ENCODE results near the gene DIP2B. TPM values are rescaled to one million over a fixed set of nuclear protein-coding genes. Genes with fewer than 3 reads are reported as not detected.
A peak's percentile ranks its signal among the peaks of the same experiment; 100 is the strongest.

DIP2B gene
- total RNA-seq, 4 donors from 2014 or later = 31.1 to 57.2 (median 46.5) TPM

DNA sequence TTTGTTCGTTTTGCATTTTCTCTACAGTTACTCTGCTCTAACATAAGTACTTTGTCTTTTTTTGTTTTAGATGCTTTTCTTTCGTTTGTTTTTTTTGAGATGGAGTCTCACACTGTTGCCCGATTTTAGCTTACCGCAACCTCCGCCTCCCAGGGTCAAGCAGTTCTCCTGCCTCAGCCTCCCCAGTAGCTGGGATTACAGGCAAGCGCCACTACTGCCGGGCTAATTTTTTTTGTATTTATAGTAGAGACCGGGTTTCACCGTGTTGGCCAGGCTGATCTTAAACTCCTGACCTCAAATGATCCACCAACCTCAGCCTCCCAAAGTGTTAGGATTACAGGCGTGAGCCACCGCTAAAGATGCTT lies 2.7 kb downstream of the DIP2B start:
- intact Hi-C loops (cut with DNase I) = loop anchor here (5.0 kb wide), 1 partner anchor 130 kb away; no protein-coding TSS in a partner anchor
- H3K4me3 ChIP-seq = peak overlapping the region in 3 of 4 donors; percentile 75 to 98 (median 95)
- peaks cover 38 to 75% (median 39%) of the 10 kb centered on the region in 3 donors for H3K4me1 ChIP-seq
- WGBS, 2 donors = 46 to 50% methylated on average over 11 of the region's 11 CpGs
- no peaks in the 10 kb centered on the region for H3K27me3 ChIP-seq
- H3K36me3 ChIP-seq = no peaks in the 10 kb centered on the region
- no peak for DNase-seq
- no peak for TF ChIP-seq POLR2A (IDR thresholded peaks at IDR 0.05)
- TF ChIP-seq, protein P1, sequence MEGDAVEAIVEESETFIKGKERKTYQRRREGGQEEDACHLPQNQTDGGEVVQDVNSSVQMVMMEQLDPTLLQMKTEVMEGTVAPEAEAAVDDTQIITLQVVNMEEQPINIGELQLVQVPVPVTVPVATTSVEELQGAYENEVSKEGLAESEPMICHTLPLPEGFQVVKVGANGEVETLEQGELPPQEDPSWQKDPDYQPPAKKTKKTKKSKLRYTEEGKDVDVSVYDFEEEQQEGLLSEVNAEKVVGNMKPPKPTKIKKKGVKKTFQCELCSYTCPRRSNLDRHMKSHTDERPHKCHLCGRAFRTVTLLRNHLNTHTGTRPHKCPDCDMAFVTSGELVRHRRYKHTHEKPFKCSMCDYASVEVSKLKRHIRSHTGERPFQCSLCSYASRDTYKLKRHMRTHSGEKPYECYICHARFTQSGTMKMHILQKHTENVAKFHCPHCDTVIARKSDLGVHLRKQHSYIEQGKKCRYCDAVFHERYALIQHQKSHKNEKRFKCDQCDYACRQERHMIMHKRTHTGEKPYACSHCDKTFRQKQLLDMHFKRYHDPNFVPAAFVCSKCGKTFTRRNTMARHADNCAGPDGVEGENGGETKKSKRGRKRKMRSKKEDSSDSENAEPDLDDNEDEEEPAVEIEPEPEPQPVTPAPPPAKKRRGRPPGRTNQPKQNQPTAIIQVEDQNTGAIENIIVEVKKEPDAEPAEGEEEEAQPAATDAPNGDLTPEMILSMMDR (IDR thresholded peaks at IDR 0.05) = no peak
- no peaks in the 10 kb centered on the region for H3K9me3 ChIP-seq
- peak overlapping the region in 3 of 4 donors; percentile 93 to 98 (median 95) for H3K27ac ChIP-seq

DNA sequence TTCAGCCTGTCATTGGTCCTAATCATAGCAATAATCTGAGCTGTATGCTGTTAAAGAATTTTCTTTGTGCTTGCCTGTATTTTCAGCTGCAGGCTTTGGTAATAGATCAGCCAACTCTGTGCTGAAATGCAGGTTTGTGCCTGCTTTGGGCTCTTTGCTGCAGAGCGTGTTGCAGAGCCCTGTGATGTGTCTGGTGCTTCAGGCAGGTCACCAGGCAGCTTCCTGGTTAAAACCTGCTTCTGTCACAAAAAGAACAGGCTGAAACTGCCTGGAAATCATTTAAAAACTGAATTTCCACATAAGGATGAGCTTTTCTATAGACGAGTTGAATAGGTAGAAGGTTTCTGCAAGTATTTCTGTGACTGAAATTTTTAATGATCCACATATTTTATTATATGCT lies 3.1 kb downstream of the DIP2B start:
- peak overlapping the region in 3 of 4 donors; percentile 93 to 98 (median 95) for H3K27ac ChIP-seq
- H3K36me3 ChIP-seq = no peaks in the 10 kb centered on the region
- H3K27me3 ChIP-seq = no peaks in the 10 kb centered on the region
- no peak for DNase-seq
- intact Hi-C loops (cut with DNase I) = loop anchor here (5.0 kb wide), 1 partner anchor 129 kb away; no protein-coding TSS in a partner anchor
- WGBS, 2 donors = 19 to 40% methylated on average over 2 of the region's 2 CpGs
- H3K9me3 ChIP-seq = no peaks in the 10 kb centered on the region
- H3K4me1 ChIP-seq = peaks cover 38 to 75% (median 39%) of the 10 kb centered on the region in 3 donors
- H3K4me3 ChIP-seq = peak overlapping the region in 3 of 4 donors; percentile 75 to 98 (median 95)
- TF ChIP-seq POLR2A (IDR thresholded peaks at IDR 0.05) = no peak
- TF ChIP-seq, protein P1 (IDR thresholded peaks at IDR 0.05) = no peak

DNA sequence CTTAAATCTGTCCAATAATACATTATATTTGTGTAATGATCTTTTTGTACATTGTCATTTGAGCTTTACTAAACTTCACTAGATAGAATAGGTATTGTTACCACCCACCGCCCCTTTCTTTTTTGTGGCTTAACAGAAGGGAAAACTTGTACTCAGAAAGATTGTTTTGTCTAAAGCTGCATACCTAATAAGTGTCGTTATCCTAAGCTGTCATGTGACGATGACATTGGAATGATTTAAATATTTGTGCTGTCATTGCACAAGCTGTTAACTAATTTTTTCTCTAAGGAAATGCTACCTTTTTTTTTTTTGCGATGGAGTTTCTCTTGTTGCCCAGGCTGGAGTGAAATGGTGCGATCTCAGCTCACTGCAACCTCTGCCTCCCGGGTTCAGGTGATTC lies 3.6 kb downstream of the DIP2B start:
- Histone ChIP-seq H3K4me1 (peaks cover 38 to 79% (median 39%) of the 10 kb centered on the region in 3 donors), H3K36me3 (no peaks in the 10 kb centered on the region), H3K9me3 (no peaks in the 10 kb centered on the region), H3K27ac (peak overlapping the region in 3 of 4 donors; percentile 93 to 98 (median 95)), H3K4me3 (peak overlapping the region in 1 of 4 donors; percentile 98), H3K27me3 (no peaks in the 10 kb centered on the region)
- intact Hi-C loops (cut with DNase I) = loop anchor here (5.0 kb wide), 1 partner anchor 129 kb away; no protein-coding TSS in a partner anchor
- no peak for DNase-seq
- WGBS, 2 donors = 50 to 55% methylated on average over 6 of the region's 6 CpGs
- TF ChIP-seq POLR2A (IDR thresholded peaks at IDR 0.05) = no peak
- TF ChIP-seq, protein P1 (IDR thresholded peaks at IDR 0.05) = no peak

DNA sequence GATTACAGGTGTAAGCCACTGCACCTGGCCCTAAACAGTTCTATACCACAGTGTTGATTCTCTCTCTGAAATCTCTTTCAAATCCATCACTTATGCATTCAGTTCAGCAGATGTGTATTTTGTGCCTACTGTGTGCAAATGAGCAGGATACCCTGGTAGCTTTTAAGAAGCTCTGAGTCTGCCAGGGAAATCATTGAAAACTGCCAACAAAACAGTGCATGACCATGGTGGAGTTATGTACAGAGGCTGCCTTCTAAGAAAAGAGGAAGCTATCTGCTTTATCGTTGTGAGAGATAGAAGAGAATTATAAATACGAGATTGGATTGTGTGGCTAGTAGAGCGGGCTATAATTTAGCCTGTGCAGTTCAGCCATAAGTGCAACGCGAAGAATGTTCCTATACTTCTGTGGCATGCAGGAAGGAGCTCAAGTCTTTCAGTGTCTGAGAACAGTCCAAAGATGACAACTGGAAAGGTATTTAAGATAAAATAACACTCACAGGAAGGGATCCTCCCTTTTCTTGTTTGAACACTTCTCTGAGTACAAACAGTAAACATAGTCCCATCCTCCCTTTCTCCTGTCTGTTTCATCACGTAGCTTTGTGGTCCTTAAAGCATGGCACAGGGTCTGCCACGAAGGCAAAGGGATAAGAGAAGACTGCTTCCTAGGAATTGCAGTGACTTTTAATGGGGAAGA lies 4.3 kb downstream of the DIP2B start:
- no peaks in the 10 kb centered on the region for H3K9me3 ChIP-seq
- H3K36me3 ChIP-seq = no peaks in the 10 kb centered on the region
- TF ChIP-seq, protein P1 (IDR thresholded peaks at IDR 0.05) = no peak
- TF ChIP-seq POLR2A (IDR thresholded peaks at IDR 0.05) = no peak
- H3K27ac ChIP-seq = peak overlapping the region in 3 of 4 donors; percentile 93 to 98 (median 95)
- WGBS, 2 donors = 40 to 59% methylated on average over 7 of the region's 7 CpGs
- DNase-seq = no peak
- no peaks in the 10 kb centered on the region for H3K27me3 ChIP-seq
- peaks cover 39 to 86% (median 39%) of the 10 kb centered on the region in 3 donors for H3K4me1 ChIP-seq
- intact Hi-C loops (cut with DNase I) = loop anchor here (5.0 kb wide), 1 partner anchor 128 kb away; no protein-coding TSS in a partner anchor
- H3K4me3 ChIP-seq = no peak overlapping the region

DNA sequence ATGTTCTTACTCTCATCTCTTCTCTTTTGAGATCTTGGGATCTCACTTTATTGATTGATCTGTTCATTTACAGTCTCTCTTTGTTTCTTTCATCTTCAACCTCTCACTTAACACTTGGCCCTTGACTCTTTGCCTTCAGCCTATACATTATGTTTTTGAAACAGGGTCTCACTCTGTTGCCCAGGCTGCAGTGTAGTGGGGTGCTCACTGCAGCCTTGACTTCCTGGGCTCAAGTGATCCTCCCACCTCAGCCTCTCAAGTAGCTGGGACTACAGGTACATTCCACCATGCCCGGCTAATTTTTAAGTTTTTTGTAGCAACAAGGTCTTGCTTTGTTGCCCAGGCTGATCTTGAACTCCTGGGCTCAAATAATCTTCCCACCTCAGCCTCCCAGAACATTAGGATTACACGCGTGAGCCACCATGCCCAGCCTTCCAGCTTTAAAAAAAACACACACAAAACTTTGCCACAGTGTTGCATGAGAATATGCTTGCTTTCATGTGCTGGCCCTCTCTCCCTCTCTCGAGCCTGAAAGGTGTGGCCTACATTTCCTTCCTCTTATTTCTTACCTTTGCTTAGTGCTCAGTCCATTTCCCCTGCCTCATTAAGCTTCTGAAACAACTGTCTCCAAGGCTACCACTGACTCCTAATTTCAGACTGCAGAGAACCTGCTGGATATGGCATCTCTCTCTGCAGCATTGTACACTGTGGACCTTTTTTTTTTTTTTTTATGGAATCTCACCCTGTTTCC lies 9.9 kb downstream of the DIP2B start:
- intact Hi-C loops (cut with DNase I) = no loop called here
- Histone ChIP-seq H3K27me3 (no peaks in the 10 kb centered on the region), H3K9me3 (no peaks in the 10 kb centered on the region), H3K27ac (peak overlapping the region in 1 of 4 donors; percentile 4), H3K36me3 (no peaks in the 10 kb centered on the region), H3K4me1 (peaks cover 20 to 90% (median 21%) of the 10 kb centered on the region in 3 donors), H3K4me3 (no peak overlapping the region)
- 75% methylated on average over 4 of the region's 4 CpGs for WGBS, 2 donors
- DNase-seq = no peak
- TF ChIP-seq, protein P1 (IDR thresholded peaks at IDR 0.05) = no peak
- no peak for TF ChIP-seq POLR2A (IDR thresholded peaks at IDR 0.05)
